NCI-H2227 treated with DMSO at 0.1 percent for 48 hours (cell line): ENCODE results near the gene POM121L2.
"Not testable (repeated sequence)": the region's sequence is repeated elsewhere in the genome, so short reads cannot be mapped to it uniquely, and the experiment has no call there.

Experiments
- DNase-seq: peaks from one replicate; lab custom pipeline; 2025; lab: John Stamatoyannopoulos, UW

POM121L2 gene

DNA sequence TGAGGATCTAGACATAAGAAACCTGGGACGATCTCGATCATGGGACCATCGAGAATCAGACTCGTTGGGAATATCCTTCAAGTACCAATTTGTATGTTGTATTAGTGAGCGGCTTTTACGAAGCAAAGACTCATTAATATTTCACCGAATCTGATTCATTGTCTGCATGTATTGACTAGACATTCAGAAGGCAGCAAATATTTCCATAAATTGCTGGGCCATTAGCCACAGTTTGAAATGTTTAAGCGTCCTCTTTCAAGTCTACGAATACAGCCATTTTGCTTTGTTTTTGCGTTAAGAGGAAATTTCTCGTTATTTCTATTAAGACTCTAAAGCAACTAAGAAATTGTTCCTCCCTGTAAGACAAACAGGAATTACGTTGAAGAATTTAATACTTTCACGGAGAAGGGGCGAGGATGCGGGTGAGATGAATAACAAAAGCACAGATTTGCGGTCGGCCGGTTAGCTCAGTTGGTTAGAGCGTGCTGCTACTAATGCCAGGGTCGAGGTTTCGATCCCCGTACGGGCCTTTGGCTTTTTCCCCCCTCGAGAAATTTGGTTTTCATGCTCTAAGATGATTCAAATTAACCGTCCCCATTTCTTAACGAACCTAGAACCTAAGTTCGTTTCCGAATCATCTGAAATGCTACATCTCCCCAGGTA, 18.5 kb downstream of the POM121L2 start:
- peak; percentile 60 for DNase-seq

GRCh38 chr6:27290850-27291208, 21.2 kb downstream of the POM121L2 start:
- no peak for DNase-seq

DNA sequence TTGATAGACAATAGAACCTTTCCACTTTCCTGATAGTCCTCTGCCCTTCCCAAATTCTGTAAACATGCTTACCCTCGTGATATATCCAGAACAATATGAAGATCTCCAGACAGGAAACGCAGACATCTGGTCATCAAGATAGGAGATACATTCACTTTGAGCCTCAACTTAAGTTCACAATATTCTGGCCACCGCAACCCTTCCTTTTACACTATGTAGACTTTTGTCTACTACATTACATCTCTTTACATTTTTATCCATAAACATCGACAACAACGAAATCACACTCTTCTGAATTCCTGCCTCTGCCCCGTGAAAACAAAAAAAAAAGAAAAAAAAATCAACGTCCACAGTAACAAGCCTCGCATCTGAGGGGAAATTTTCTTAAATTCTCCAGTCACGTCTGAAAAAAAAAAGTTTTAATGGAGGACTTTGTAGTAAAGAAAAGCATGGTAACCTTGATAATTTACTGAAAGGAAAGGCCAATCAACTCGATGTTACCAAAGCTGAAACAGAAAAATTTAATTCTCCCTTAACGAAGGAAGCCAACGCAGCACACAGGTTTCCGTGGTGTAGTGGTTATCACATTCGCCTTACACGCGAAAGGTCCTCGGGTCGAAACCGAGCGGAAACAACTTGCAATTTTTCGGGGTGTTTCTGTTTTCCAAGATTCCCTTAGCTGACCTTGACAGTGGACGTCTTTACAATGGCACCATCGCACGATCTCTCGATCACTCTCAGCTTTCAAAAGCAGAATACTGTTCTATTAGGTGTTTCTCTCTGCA, 21.8 kb downstream of the POM121L2 start:
- no peak for DNase-seq

- no peak for DNase-seq
Measured at GRCh38 chr6:27288136-27289044, 23.7 kb downstream of the POM121L2 start.

DNA sequence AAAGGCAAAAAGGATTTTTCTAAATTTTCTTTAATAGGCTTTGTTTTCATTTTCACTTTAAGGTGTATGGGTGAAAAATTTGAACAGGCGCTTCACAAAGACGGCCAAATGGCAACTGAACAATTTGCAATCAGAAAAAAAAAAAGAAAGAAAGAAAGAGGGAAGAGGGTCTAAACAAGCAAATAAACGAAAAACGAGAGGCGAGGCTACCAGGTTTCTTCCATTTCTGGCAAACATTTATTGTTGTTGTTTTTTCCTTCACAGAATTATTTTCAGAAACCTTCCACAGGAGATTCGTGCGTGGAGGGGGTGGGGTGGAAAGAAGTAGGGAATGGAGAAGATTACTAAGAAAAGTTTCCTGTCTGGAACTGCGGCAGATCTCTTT, 24.3 kb downstream of the POM121L2 start:
- no peak for DNase-seq

- no peak for DNase-seq
Measured at GRCh38 chr6:27286141-27286540, 25.9 kb downstream of the POM121L2 start.

- DNase-seq: no peak
Measured at GRCh38 chr6:27283279-27283678, 28.8 kb downstream of the POM121L2 start.

DNA sequence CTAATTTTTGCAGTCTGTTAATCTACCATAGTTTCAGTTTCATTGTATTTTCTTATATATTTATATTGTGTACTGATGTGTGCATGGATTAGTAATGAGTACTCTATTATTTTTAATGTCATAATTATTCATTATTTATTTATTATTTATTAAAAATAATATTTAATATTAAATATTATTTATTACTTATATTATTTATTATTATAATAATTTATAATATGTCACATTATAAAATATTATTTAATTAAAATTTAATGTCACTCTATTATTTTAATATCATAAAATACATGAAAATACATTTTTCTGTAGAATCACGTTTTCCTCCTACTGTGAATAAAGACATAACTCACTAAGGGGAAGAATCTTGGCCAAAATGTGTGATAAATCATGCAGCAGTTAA, 30.5 kb downstream of the POM121L2 start:
- no peak for DNase-seq

DNA sequence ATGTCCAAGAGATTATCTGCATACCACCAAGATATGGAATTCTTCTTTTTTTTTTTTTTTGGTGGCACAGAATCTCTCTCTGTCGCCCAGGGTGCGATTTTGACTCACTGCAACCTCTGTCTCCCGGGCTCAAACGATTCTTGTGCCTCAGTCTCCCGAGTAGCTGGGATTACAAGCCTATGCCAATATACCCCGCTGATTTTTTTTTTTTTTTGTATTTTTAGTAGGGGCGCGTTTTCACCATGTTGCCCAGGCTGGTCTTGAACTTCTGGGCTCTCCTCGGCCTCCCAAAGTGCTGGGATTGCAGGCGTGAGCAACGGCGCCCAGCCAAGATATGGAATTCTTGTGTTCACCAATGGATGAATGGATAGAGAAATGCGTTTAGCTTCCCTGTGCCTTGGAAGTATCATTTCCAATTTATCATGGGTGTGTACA, 31.0 kb downstream of the POM121L2 start:
- DNase-seq: no peak

- no peak for DNase-seq
Measured at GRCh38 chr6:27280540-27281000, 31.5 kb downstream of the POM121L2 start.

DNA sequence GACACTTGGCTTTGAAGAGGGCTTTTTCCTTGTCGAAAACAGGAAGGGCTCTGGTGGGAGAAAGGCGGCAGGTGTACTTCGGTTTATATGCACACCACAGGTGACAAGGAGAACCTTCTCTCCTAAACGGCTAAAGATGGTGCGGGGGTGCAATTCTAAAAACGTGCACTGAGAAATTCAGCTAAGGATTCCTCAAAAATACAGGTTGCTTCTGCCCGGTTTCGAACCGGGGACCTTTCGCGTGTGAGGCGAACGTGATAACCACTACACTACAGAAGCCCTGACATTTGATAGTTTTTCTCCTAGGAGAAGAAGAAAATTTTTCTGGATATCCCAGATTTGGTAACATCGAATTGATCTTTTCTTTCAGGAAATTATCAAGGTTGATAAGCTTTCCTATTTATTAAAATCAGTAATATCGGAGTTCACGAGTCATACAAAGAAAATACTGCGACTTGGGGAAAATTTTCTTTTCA, 32.0 kb downstream of the POM121L2 start:
- peak; percentile 52 for DNase-seq

GRCh38 chr6:27279513-27280063, 32.5 kb downstream of the POM121L2 start:
- no peak for DNase-seq

- DNase-seq: no peak
Measured at GRCh38 chr6:27275025-27275956, 36.8 kb downstream of the POM121L2 start.

DNA sequence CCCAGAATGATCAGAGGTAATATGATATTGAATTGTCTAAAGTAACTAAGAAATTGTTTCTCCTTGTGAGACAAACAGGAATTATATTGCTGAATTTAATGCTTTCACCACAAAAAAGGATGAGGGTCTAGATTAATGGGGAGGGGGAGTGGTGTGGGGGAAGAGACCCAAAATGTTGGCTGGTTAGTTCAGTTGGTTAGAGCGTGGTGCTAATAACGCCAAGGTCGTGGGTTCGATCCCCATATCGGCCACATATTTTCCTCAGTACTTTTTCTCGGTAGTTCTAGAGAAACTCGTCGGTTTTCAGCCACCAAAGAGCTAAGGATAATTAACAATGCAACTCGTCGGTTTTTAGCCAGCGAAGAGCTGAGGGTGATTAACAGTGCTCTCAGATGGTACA, 38.3 kb downstream of the POM121L2 start:
- DNase-seq: no peak

GRCh38 chr6:27268803-27269202, 43.3 kb downstream of the POM121L2 start:
- DNase-seq: no peak

DNA sequence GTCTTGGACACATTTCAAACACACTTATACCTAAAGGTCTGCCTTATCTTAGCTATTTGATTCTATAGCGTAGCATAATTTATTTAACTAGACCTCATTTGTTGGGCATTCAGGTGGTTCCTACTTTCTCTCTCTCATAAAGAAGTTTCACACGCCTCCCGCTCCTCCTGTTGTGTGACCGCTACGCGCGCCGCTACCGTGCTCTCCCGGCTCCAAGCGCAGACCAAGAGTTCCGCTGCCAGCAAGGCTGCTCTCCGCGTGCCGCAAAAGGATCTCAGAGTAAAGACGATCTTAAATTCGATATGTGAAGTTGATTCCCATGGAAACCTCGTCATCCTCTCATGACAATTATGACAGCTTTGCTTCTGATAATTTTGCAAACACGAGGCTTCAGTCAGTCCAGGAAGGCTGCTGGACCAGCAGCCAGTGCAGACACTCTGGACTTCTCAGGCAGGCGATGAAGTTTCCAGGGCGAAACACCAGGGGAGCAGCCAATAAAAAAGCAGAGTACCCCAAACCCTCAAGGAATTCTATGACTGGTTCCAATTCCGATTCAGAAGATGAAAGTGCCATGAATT, 44.1 kb downstream of the POM121L2 start:
- DNase-seq: peak; percentile 41

DNA sequence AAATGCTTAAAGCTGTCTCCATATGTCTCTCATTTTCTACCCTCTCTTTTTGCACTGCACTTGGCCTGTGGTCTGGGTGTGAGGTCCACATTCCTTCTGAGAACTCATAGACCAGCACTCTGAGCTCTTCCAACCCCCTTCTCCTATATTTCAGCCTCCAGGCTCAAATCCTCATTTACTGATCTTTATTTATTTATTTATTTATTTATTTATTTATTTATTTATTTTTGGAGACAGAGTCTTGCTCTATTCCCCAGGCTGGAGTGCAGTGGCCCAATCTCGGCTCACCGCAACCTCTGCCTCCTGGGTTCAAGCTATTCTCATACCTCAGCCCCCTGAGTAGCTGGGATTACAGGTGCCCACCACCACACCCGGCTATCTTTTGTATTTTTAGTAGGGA, 45.1 kb downstream of the POM121L2 start:
- not testable (repeated sequence) for DNase-seq

DNA sequence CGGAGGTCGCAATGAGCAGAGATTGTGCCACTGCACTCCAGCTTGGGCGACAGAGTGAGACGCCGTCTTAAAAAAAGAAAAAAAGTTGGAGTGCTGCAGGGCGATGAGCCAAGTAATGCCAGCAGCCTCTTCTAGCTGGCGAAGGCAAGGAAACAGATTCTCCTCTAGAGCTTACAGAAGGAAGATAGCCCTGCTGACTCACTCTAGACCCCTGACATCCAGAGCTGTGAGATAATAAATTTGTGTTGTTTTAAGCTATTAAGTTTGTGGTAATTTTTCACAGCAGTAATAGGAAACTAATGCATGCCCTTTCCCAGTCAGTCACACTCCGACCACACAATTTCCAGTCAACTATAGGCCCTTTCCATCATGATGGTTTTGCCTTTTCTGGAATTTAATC, 48.2 kb downstream of the POM121L2 start:
- no peak for DNase-seq

GRCh38 chr6:27260836-27261375, 51.2 kb downstream of the POM121L2 start:
- no peak for DNase-seq

DNA sequence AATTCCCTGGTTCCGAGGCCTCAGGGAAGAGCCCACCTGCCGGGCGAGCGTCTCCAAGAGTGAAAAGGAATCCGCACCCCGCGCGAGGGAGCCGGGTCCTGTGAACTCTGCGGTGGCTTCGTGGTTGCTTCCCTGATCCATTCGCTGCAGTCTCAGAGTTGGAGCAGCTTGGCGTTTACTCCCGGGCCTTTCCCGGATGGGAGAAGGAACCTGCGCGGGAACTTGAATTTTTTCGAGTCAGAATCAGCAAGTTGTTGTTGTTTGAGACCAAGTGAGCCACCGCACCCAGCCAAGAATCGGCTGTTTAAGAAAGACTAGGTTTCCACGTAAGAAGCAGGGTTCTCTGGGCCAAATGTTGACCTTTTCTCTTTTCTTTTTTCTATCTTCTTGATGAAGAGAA, 51.7 kb downstream of the POM121L2 start:
- DNase-seq: no peak
